HG03354 (cell line): ENCODE data around the gene ABI3BP.
"Not testable (repeated sequence)": the region's sequence is repeated elsewhere in the genome, so short reads cannot be mapped to it uniquely, and the experiment has no call there.

Experiments
- ATAC-seq: cut with Tn5 transposase; IDR thresholded peaks from one replicate; pipeline ENCODE4 v1.9.1; 2021; ENCODE audit warnings: mild to moderate bottlenecking; ENCODE audit not compliant: unreplicated experiment, poor library complexity, severe bottlenecking

Gene ABI3BP

DNA sequence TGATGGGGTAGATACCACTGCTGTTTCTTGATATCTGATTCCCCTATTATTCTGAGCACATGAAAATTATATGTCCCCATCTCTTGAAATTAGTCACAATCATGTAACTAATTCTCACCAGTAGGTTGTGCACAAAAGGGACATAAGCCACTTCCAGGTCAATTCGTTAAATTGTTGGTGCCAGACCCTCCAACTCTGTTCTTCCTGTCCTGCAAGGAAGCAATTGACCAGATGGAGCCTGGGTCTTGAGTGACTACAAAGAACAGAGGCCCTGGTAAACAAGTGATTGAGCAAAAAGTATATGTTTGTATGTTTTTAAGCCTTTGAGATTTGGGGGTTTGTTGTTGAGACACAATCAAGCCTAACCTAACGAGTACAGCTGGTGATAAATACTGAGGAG is 36.9 kb downstream of the ABI3BP start:
- ATAC-seq = no peak

DNA sequence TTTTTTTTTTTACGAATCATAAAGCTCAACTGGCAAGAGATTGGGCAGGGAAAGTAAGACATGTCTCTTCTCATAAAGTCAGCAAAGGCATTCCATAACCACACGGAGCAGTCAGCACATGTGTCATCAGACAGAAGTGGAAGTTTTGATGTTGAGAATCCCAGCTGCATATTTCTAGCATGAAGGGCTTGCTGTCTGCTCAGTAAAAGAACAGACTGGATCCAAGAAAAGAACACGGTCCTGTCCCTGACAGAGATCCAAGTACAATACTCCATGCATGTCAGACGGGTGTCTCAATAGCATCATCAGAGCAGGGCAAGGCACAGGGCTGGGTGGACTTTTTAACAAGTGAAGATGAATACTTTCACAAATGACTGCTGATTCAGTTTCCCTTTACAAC is 38.2 kb downstream of the ABI3BP start:
- no peak for ATAC-seq

DNA sequence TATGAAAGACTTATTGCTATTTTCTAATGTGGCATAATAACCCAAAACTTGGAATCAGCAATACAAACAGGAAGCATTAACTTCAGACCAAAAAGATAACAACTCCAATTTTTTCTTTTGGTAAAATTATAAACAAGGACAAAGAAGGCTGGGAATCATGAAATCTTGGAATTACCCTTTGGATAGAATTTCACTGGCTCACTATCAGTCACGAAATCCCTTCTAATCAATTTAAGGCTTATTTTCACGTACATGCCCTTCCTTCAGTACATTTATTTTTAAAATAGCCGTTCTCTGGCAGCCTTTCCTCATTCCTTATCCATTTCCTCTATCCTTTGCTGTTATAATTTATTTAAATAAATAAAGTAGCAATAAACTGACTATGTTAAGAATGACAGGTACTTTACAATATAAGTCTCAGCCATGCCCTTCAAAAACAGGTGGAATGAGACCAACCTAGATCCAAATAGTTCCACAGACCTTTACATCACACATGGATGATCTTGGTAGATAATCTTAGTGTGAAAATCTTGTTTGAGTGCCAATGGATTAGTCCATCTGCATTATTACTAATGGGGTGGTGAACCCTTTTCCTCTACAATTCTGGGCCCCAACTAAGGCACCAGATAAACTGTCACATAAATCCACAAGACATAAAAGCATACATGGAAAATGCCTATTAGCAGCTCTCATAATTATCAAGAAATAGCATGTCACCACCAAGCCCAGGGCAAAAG is 38.9 kb downstream of the ABI3BP start:
- no peak for ATAC-seq

DNA sequence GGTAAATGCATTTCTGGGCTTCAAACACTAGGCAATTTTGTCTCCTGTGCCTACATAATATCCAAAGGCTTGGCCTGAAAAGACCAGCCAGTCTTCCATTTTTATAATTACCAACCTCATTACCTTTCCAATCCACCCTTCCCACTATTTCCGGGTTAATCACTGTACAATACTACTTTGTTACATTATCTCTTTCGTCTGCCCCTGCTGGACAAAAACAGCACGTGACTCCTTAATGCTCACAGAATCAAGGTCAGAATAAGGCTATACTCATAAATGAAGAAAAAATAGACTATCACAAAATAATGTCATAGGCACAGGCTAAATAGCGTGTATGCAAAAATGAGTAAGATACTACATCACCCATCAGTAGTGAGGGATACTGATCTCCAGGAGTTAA is 40.1 kb downstream of the ABI3BP start:
- ATAC-seq = no peak

DNA sequence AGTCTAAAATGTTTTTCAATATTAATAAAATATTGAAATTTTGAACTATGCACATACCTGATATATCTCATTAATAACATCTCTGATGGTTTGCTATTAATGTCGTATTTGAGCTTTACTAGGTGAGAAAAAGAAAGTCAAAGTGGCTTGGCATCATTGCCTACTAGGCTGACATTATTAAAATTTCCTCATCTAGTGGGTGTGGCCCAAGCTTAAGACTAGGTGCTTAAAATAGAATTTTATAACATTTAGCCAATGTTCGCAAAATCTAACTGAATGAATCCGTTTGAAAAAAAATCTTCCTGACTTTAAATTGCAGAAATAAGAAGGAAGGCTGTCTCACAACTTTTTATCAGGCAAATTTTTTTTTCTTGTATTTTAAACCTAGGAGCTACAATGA is 46.1 kb downstream of the ABI3BP start:
- no peak for ATAC-seq

DNA sequence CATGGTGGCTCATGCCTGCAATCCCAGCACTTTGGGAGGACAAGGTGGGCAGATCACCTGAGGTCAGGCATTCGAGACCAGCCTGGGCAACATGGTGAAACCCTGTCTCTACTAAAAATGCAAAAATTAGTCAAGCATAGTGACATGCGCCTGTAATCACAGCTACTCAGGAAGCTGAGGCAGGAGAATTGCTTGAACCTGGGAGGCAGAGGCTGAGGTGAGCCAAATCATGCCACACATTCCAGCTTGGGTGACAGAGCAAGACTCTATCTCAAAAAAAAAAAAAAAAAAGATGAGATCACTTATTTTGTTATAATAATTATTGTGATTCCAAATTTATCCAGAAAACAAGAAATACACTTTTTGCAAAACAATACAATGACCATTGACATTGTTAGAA is 47.1 kb downstream of the ABI3BP start:
- not testable (repeated sequence) for ATAC-seq

DNA sequence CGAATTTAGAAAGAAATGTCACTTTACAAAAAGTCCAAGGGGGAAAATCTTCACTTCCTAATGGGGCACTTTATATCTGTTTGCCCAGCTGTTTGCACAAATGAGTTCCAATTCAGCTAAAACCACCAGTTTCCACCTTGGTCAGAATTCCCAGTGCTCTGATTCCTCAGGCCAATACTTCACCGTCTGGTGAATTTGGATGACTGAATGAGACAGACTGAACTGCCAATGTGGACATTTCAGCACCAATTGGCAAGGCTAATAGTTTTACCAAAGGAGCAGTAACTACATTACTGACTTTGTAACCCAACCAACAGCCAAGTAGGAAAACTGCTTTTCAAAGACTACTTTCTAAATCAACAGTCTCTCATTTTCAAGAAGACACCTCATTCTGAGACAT is 51.8 kb downstream of the ABI3BP start:
- no peak for ATAC-seq

DNA sequence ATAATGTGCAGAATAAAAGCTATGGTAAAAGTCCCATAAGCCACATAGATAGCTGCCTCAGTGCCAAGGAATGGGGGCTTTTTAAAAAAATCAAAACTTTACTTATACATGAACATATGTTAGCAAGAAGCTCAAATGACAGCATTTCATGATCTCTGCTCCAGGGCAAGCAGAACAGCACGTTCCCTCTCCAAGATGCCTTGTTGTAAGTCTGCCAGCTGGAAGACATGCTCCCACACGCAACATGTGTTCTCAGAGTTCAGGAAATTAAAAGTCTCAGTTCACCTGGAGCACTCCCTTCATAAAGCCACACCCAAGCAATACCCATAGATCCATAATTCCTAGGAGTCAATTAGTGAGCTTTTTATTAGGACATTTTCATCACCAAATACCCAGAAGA is 52.2 kb downstream of the ABI3BP start:
- no peak for ATAC-seq

DNA sequence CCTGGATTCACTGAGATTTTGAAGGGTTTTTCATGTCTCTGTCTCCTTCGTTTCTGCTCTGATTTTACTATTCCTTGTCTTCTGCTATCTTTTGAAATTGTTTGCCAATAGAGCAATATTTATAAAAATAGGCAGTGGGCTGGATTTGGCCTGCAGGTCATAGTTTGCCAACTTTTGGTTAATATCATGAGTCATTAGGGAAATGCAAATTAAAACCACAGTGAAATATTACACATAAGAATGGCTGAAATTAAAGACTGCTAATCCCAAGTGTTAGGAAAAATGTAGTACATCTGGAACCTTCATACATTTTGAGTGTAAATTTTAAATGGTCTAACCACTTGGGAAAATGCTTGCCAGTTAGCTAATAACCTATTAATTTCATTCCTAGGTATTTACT is 56.3 kb downstream of the ABI3BP start:
- no peak for ATAC-seq

DNA sequence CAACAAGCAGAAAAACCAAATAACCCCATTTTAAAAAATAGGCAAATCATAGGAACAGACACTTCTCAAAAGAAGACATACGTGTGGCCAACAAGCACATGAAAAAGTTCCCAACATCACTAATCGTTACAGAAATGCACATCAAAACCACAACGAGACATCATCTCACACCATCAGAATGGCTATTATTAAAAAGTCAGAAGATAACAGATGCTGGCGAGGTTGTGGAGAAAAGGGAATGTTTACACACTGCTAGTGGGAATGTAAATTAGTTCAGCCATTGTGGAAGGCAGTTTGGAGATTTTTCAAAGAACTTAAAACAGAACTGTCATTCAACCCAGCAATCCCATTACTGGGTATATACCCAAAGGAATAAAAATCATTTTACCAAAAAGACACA is 60.7 kb downstream of the ABI3BP start:
- no peak for ATAC-seq

DNA sequence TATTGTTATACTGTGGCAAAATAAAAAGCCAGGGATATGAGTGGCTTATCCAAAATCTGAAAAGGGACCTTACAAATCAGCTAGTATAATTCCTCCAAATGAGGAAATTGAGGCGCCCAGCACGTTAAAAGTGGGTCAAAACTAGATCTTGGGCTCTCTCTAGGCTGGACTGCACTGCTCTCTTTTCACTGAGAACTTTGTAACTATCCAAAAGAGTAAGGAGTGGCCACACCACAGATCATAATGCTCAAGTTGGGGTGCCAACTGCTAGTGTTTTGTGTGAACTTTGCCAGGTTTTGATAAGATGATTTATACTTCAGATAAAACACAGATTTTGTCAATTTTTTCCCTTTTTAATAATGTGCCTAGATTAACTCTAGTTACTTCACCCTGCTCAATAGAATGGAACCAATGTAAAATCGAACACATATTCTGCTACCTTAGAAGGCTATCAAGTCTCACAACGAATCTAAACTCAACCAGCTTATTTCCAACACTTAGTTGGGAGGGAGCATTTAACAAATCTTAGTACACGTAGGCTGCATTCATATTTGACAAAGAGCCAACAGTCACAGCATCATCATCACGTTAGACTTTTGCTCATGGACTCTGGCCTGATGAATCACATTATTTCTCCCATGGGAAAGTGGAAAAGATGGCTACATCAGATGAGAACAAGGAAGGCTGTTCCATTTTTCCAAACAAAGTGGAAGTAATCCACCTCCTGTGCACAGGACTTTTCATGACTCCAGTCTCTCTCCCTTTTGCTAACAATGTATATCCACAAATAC is 64.4 kb downstream of the ABI3BP start:
- no peak for ATAC-seq

DNA sequence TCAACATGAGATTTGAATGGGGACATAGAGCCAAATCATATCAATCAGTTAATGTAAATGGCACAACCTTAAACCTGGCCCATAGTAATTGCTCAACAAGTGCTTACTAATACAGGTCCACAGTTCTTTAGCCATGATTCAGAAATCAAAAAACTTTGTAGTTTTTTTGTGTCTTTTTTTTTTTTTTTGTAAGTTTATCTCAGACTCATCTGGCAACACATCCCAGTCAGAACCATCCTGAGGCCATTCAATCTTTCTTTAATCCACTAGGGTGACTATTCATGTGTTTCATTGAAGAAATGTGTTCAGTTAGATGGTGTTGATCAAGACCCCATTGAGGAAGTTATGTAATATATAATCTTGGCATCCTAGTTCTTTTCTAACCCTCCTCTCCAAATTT is 65.4 kb downstream of the ABI3BP start:
- no peak for ATAC-seq

DNA sequence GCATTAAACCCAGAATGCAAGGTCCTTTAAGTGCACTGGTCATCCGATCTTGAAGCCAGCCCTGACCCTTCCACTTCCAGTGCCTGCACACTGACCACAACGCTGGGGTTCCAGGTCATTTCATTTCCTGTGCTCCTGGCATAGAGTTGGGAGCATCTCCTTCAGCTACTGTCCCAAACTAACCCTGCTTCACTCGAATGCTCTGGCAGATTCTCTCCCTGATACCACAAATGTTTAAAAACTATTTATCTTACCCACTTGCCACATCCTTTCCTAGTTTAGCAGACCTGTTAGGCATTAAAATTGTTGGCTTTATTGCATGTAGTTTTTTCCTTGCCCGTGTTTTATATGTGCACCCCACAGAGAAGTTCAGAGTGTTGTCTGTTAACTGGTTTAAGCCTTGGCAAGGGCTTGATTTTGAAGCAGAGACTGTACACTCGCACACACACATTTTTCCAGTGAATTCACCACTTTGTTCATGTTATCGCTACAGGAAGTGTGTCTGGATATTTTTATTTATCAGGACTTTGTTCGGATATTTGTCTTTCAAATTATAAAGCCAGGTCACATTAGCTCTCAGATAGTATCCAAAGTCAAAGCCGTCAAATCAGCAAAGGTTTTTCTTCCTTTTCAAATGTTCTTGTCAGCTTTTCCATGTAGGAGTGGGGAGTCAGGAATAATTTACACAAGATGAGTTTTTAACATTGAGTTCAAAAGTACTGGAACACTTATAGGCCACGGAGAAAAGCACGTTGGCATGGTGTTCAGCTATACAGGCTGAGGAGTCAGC is 77.3 kb downstream of the ABI3BP start:
- no peak for ATAC-seq

DNA sequence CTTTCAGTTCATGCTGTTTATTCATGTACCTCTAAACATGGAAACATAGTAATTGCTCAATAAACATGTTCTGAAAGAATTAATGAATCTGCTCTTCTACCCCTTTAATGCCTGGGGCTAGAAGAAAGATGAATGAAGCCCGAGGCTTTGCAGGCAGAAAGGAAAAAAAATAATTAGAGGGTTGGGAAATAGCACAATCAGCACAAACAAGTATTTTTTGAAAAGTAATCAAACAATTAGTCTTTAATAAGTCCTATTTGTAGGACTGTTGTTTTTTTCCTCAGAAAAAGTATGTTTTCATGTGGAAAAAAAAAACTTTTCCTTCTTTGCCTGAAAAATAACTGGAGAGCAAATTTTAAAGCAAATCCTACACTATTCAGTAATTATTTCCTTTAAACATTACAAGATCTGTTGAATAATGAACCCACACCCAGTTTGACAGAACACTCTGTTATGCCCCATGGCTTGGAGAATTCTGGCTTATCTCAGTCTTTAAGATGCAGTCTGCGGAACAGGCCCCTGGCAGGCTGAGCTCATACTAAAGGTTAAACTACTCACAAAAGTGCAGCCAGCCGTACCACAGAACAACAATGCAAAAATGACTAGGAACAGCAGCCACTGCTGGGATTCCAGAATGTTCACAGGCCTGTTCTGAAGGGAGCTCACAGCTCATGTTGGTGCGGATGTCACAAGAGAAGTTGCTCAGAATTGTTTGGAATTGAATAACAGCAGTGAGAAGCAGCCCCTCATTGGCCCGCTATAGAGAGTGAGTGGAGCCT is 79.2 kb downstream of the ABI3BP start:
- ATAC-seq = no peak

DNA sequence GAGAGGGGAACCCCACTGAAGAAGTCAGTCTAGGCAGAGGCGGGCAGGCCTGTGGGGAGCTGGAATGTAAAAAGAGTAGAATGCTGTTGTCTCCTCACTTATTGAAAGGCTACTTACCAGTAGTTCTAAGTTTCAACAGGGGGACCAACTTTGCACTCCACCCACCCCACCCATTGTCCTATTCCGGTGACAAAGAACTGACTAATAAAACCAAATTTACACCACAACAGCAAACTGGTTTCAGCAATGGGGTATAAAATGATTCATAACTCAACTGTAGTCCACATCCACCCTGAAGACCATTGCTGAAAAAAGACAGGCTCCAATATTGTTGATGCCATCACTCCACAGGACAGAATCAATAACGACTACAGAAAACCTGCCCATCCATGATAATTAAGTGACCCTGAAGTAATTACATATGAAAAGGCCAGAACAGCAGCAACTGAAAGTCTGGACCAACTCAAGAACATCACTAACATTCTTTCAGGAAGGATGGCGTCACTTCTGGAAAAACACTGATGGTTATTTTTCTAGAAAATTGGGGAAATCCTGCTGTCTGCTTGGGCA is 80.2 kb downstream of the ABI3BP start:
- no peak for ATAC-seq

DNA sequence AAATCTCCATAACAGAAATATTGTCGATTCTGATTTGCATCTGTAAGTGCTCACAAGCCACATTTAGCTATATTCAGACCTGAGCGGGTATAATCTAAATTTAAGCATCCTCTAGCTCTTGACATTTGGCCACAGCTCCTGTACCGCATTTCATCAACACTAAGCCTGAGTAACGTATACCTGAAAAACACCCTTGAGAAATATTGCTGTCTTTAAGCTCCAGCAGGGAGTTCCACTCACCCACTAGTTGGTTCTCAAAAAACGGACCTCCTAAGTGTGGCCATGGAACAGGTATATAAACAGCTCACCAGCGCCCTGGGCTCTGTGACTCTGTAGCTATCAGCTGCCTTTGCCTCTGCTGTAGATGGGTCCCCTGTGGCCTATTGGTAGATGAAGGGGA is 80.7 kb downstream of the ABI3BP start:
- no peak for ATAC-seq

DNA sequence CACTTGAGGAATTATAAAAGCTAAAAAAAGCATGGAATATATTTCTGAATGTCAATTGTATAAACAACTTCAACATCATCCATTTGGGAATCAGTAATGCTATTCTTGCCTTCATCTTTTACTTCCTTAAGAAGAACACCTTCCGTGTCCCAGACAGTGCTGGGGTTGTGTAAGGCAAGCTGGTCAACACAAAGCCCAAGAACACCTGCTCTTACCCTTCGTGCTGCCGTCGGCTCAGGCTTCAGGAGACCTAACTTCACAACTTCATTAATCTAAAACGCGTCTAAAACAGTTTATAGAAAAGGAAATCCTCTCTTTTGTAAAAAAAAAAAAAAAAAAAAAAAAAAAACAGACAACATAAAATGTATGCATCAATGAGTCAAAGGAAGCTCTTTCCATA is 81.3 kb downstream of the ABI3BP start:
- no peak for ATAC-seq

DNA sequence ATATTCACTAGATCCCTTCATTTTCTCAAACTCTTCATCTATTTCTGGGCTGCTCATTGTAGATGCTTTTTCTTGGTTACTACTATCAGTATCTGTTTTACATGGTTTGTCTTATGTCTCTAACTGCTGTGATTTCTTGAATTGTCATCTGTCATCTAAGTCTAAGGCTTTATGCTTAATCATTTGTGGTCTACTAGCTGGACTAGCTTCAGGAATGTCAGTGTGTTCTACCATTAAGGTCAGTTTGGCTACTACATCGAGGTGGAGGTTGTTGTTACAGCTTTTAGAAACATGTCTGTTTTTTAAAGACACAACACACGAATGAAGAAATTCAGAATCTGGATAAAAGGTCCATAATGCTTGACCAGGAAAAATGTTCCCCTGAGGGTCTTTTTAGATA is 82.2 kb downstream of the ABI3BP start:
- ATAC-seq = no peak

DNA sequence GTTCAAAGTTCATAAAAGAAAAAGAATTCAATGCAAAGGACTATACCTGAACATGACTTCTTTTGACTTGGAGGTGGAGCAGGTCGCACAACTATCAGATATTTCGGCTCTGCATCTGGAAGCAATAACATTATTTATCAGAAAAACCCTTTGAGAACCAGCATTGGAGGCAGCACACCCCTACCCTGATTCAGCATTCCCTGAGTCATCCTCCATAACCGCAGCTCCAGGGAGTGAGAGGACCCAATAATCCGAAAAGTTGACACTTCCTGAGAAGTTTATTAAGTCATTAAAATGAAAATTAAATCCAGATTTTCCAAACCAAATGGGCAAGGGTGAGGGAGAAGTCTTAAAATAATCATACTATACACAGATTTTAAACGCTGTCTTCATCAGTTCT is 90.6 kb downstream of the ABI3BP start:
- ATAC-seq = no peak
